Activated naive CD4-positive, alpha-beta T cell treated with anti-CD3 and anti-CD28 coated beads, Interleukin-2, amount 50 U/mL, for 72 hours (primary cell): ENCODE results near the gene SLC24A4. TPM values are rescaled to one million over a fixed set of nuclear protein-coding genes. Genes with fewer than 3 reads are reported as not detected.

Experiments used
- ATAC-seq, 2 donors: fragments of 150-1000 bp; cut with Tn5 transposase; 2 replicates each; pipeline ENCODE4 v1.10.0; 2021; ENCODE audit warnings: mild to moderate bottlenecking in 2 of 2, moderate library complexity in 2 of 2
- DNase-seq, 2 donors: peaks; one replicate each; pipeline ENCODE4 v3.0.0; 2021 to 2022; ENCODE audit warnings: low spot score in 2 of 2
- H3K27ac Mint-ChIP-seq, 2 donors: one replicate each; pipeline ENCODE4 v1.8.0; 2022; ENCODE audit warnings: mild to moderate bottlenecking in 2 of 2, mixed read lengths in 2 of 2
- H3K36me3 Mint-ChIP-seq, 2 donors: one replicate each; pipeline ENCODE4 v1.8.0; 2022; ENCODE audit warnings: mixed read lengths in 2 of 2
- H3K9me3 Mint-ChIP-seq, 2 donors: one replicate each; pipeline ENCODE4 v1.8.0; 2022; ENCODE audit warnings: mixed read lengths in 2 of 2
- total RNA-seq, 2 donors: library from RNA; stranded (reverse); gene quantifications; one replicate each; pipeline ENCODE4 v1.2.3, GENCODE V29; 2022

The SLC24A4 gene
- total RNA-seq, 2 donors from 2014 or later: not detected

DNA sequence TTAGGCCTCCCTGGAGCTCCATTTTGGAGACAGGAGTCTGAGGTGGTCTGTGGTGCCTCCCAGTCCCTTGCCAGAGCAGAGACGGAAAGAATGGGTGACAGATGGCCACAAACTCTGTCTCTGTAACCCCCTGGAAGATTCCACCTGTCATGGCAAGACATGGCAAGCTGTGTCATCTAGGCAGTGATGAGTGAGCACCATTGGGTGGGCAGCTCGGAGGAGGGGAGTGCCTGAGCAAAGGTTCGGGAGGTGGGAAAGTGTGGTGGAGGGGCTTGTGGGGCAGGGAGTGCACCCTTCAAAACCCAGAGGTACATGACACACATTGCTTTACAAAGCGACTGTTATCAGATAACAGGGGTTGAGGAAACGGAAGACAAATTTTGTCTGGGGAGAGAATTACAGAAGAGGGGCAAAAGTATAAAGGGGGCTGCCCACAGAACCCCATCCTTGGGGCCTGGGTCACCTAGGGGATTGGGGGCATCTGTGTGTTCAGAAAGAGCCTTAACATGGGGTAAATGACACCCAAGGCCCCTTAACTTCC is 194.1 kb downstream of the SLC24A4 start:
- peak in 1 of 2 donors; percentile 14 for ATAC-seq
- Mint-ChIP-seq H3K27ac (peak overlapping the region in 1 of 2 donors; percentile 64), H3K36me3 (peaks cover 5 to 11% of the 10 kb centered on the region in 2 donors), H3K9me3 (peaks cover 0 to 9% of the 10 kb centered on the region in 2 donors)
- no peak for DNase-seq

- H3K9me3 Mint-ChIP-seq: peaks cover 0 to 9% of the 10 kb centered on the region in 2 donors
- H3K27ac Mint-ChIP-seq: no peak overlapping the region
- H3K36me3 Mint-ChIP-seq: peaks cover 0 to 11% of the 10 kb centered on the region in 2 donors
- DNase-seq (no peak), ATAC-seq (no peak)
Measured at GRCh38 chr14:92517761-92518160, 194.8 kb downstream of the SLC24A4 start.

GRCh38 chr14:92519246-92520101 is 196.5 kb downstream of the SLC24A4 start:
- Mint-ChIP-seq H3K9me3 (peaks cover 0 to 9% of the 10 kb centered on the region in 2 donors), H3K27ac (peak overlapping the region in 1 of 2 donors; percentile 13), H3K36me3 (peaks cover 0 to 11% of the 10 kb centered on the region in 2 donors)
- ATAC-seq (peak in 1 of 2 donors; percentile 58), DNase-seq (no peak)

DNA sequence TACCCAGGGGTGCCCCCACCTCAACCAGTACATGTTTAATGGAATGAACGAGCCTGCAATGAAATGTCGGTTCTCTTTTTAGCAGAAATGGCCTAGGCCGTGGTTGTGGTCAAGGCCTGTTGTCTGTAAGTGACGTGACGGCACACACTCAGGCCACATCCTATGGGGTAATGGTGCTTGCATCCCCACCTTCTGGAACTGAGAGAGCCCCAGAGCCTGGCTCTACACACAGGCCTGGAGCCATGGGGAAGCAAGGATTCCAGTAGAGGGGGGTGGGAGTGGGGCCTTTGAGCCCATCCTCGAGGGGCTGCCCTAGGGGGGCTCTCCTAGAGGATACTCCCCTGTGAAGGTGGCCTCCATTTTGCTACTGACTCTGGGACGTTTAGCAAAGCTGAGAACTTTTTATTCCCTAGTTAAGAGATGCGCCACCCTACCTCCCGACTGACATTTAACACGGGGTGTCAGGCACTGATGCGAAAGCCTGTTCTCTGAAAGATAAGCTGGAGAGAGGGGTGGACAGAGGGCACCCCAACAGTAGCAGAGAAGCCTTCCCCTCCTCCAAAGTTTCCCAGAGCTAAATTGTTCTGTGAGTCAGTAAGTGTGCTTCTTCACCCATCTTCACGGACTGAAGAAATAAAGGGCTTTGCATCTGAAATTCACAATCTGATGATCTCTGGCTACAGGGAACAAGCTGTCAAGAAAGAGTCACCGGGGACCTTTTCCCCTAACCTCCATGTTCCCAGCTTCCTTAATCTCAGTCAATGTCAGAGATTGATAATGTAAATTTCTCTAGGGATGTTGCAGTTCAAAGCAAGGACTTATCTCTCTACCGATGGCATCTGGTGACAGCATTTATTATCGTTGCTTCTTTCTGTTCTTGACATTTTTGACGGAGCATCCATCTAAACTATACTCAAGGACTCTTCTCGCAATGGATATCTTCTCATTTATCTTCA is 197.4 kb downstream of the SLC24A4 start:
- DNase-seq (no peak), ATAC-seq (peak in 1 of 2 donors; percentile 72)
- Mint-ChIP-seq H3K9me3 (peaks cover 0 to 9% of the 10 kb centered on the region in 2 donors), H3K27ac (no peak overlapping the region), H3K36me3 (peaks cover 0 to 11% of the 10 kb centered on the region in 2 donors)

DNA sequence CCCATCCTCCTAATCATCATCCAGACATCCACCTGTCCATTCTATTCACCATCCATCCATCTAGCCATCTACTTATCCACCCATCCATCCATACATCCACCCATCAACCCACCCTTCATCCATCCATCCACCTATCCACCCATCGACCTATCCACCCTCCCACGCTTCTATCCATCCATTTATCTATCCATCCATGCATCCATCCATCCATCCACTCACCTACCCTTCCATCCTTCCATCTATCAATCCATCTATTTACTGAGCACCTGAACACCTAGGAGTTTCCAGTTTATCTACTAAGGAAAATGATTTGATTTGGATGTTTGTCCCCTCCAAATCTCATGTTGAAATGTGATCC is 198.1 kb downstream of the SLC24A4 start:
- no peak overlapping the region for H3K27ac Mint-ChIP-seq
- peaks cover 0 to 11% of the 10 kb centered on the region in 2 donors for H3K36me3 Mint-ChIP-seq
- ATAC-seq: no peak
- H3K9me3 Mint-ChIP-seq: peaks cover 0 to 9% of the 10 kb centered on the region in 2 donors
- no peak for DNase-seq

DNA sequence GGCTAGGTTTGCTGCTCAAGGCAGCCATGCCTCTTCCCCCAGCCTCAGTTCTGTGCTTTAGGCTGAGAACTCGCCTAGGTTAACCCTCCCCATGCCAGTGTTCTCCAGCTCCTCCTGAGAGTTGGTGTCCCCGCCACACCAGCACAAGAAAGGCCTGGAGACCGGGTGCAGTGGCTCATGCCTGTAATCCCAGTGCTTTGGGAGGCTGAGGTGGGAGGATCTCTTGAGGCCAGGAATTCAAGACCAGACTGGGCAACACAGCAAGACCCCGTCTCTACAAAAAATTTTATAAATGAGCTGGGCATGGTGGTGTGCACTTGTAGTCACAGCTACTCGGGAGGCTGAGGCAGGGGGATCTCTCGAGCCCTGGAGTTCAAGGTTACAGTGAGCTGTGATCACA is 200.8 kb downstream of the SLC24A4 start:
- Mint-ChIP-seq H3K27ac (peak overlapping the region in 1 of 2 donors; percentile 49), H3K36me3 (peaks cover 0 to 11% of the 10 kb centered on the region in 2 donors), H3K9me3 (peaks cover 0 to 9% of the 10 kb centered on the region in 2 donors)
- DNase-seq (no peak), ATAC-seq (no peak)

- Mint-ChIP-seq H3K36me3 (peaks cover 0 to 11% of the 10 kb centered on the region in 2 donors), H3K27ac (no peak overlapping the region), H3K9me3 (peaks cover 0 to 9% of the 10 kb centered on the region in 2 donors)
- peak in 1 of 2 donors; percentile 27 for ATAC-seq
- DNase-seq: no peak
Measured at GRCh38 chr14:92524602-92525185, 201.7 kb downstream of the SLC24A4 start.

- no peak overlapping the region for H3K27ac Mint-ChIP-seq
- ATAC-seq (no peak), DNase-seq (no peak)
- peaks cover 0 to 9% of the 10 kb centered on the region in 2 donors for H3K9me3 Mint-ChIP-seq
- peaks cover 0 to 11% of the 10 kb centered on the region in 2 donors for H3K36me3 Mint-ChIP-seq
Measured at GRCh38 chr14:92525322-92526095, 202.5 kb downstream of the SLC24A4 start.

- ATAC-seq: no peak
- Mint-ChIP-seq H3K27ac (no peak overlapping the region), H3K36me3 (no peaks in the 10 kb centered on the region), H3K9me3 (no peaks in the 10 kb centered on the region)
- DNase-seq: no peak
Measured at GRCh38 chr14:92527721-92528120, 204.8 kb downstream of the SLC24A4 start.

DNA sequence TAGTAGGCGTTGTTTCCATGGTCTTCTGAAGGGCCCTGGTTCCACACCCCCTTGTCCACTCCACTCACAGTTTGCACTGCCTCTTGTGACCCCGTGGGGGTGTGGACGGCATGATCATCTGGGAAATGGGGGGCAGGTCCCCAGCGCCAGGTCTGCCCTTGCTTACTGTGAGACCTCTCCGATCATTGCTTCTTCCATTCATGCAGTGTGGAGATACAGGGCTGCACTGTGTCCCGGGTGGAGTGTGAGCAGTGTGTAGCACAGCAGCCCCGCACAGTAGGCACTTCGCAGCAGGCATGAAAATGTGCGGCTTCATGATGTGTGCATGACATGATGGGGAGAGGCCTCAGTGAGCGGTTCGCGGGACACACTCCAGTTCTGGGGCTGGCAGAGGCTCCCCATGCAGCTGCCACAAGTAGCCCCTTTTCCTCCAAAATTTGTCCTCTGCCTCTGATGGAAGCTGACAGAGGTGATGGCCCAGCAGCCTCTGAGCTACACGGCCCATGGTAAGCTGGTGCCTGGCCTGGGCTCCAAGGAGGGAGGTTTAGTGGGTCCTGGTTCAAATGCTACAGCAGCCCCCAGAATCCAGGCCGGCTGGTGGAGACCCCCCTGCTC is 205.6 kb downstream of the SLC24A4 start:
- no peak for DNase-seq
- no peak overlapping the region for H3K27ac Mint-ChIP-seq
- no peaks in the 10 kb centered on the region for H3K9me3 Mint-ChIP-seq
- no peaks in the 10 kb centered on the region for H3K36me3 Mint-ChIP-seq
- no peak for ATAC-seq

GRCh38 chr14:92529903-92530302 is 206.9 kb downstream of the SLC24A4 start:
- Mint-ChIP-seq H3K27ac (no peak overlapping the region), H3K36me3 (no peaks in the 10 kb centered on the region), H3K9me3 (no peaks in the 10 kb centered on the region)
- DNase-seq (no peak), ATAC-seq (peak; percentile 43 to 54)

- Mint-ChIP-seq H3K9me3 (no peaks in the 10 kb centered on the region), H3K36me3 (no peaks in the 10 kb centered on the region), H3K27ac (peak overlapping the region; percentile 78 to 88)
- ATAC-seq: peak; percentile 73 to 80
- no peak for DNase-seq
Measured at GRCh38 chr14:92531106-92531873, 208.3 kb downstream of the SLC24A4 start.

- no peaks in the 10 kb centered on the region for H3K36me3 Mint-ChIP-seq
- no peak overlapping the region for H3K27ac Mint-ChIP-seq
- DNase-seq (no peak), ATAC-seq (no peak)
- no peaks in the 10 kb centered on the region for H3K9me3 Mint-ChIP-seq
Measured at GRCh38 chr14:92532490-92533163, 209.7 kb downstream of the SLC24A4 start.

DNA sequence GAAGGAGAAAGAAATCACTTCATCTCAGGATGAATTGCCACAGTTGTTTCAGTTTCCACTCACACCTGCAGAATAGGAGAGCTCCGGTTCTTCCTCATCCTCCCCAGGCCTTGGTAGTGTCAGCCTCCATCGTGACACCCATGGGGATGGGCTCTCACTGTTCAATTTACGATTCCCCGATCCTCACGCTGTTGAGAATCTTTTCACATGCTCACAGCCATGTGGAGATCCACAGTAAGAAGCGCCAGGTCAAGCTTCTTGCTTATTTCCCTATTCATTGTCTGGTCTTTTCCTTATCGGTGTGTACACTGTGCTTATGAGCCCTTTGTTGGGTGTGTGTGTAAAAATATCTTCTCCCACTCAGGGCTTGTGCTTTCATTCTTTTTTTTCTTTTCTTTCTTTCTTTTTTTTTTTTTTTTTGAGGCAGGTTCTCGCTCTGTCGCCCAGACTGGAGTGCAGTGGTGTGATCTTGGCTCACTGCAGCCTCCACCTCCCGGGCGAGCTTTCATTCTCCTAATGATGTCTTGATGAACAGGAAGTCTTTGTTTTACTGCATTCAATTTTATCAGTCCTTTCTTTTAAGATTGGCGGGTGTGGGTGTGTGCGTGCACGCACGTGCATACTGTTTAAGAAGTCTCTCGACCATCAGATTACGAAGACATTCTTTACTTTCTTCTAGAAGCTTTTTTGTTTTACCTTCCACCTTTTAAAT is 212.1 kb downstream of the SLC24A4 start:
- no peaks in the 10 kb centered on the region for H3K9me3 Mint-ChIP-seq
- no peaks in the 10 kb centered on the region for H3K36me3 Mint-ChIP-seq
- ATAC-seq: peak; percentile 39 to 73
- H3K27ac Mint-ChIP-seq: peak overlapping the region; percentile 51 to 89
- no peak for DNase-seq
